ENCODE data around the gene RBM33.

Gene RBM33

DNA sequence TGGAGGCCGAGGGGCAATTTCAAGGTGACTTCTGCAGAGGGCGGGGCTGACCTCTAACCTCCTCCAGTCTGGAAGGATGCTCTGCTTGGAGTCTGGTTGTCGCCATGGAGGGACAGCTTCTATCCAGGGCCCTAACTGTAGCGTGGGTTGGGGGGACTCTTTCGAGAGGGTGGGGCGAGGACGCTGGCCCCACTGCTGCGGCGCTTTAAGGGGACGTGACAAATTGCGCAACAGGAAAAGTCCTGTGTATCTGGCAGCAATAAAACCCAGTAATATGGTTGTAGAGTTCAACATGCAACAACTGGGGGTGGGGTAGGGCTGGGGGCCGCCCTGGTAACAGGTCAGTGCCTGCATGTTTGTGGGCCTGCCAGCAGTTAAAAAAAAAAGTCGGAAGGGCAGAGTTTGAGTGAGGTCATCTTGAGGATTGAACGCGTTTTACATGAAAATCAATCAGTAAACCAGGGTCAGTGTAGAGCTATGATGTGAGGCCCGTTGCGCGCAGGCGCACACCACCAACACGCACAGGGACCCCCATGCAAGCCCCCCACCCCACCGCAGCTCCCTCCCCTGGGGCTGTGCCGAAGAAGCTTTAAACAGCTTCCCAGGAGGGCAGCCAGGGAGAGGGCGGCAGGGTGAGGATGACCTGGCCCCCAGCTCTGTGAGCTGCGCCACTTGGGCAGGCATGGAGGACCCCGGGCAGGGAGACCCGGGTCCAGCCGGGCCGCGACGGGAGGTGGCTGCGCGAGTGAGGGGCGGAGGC, 163.5 kb downstream of the RBM33 start:
- peaks cover 26 to 29% of the 10 kb centered on the region in 2 donors for H3K27me3 ChIP-seq (ENCODE audit: control insufficient read depth in 2 of 2, insufficient read depth in 2 of 2, low read length in 2 of 2)
- peak overlapping the region; percentile 82 to 83 for H3K27ac ChIP-seq (ENCODE audit: low read depth in 2 of 2, low read length in 2 of 2)
- no peaks in the 10 kb centered on the region for H3K36me3 ChIP-seq (ENCODE audit: control insufficient read depth in 2 of 2, insufficient read depth in 2 of 2, low read length in 2 of 2)
- H3K4me1 ChIP-seq (ENCODE audit: control insufficient read depth in 2 of 2, insufficient read depth in 2 of 2, low read length in 2 of 2), result peaks cover 28 to 38% of the 10 kb centered on the region in 2 donors
- H3K9ac ChIP-seq (ENCODE audit: low read depth in 1 of 2, low read length in 2 of 2), result peak overlapping the region; percentile 60 to 76
- no peaks in the 10 kb centered on the region for H3K9me3 ChIP-seq (ENCODE audit: control insufficient read depth in 2 of 2, low read length in 2 of 2)
- peak overlapping the region; percentile 63 to 66 for H3K4me3 ChIP-seq (ENCODE audit: low read length in 2 of 2)

DNA sequence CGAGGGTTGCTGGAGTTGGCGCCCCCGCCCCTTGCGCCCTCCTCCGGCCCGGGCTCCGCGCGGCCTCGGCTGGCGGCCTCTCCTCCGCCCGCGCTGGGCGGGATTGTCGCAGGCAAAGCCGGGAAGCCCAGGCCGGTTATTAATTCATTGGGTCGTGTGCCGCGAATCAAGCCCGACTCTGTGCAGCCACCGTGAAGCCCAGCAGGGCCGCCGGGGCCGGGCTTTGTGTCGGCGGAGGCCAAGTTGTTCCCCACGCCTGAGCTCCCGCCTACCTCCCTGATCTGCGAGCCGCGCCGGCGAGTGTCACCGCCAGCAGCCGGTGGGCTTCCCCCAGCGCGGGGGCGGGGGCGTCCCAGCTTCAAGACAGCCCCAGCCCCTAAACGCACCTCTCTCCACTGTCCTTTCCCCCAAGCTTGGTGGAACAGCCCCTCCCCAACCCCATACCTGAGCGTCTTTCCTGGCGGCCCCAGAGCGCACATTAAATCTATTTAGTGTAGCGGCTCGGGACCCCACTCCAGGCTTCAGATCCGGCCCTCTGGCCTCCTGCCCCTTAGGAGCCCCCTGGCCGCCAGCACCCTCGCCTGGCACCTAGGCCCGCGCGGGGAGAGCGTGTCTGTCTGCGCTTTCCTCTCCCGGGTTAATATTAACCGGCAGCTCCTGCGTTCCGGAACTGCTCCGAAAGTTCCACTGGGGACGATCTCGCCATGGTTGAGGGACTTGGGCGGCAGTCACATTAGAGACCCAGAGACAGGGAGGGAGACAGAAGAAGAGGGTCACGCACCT, 164.3 kb downstream of the RBM33 start:
- Histone ChIP-seq H3K36me3 (ENCODE audit: control insufficient read depth in 2 of 2, insufficient read depth in 2 of 2, low read length in 2 of 2) (no peaks in the 10 kb centered on the region), H3K4me1 (ENCODE audit: control insufficient read depth in 2 of 2, insufficient read depth in 2 of 2, low read length in 2 of 2) (peaks cover 25 to 35% of the 10 kb centered on the region in 2 donors), H3K9me3 (ENCODE audit: control insufficient read depth in 2 of 2, low read length in 2 of 2) (no peaks in the 10 kb centered on the region), H3K9ac (ENCODE audit: low read depth in 1 of 2, low read length in 2 of 2) (peak overlapping the region; percentile 60 to 76), H3K27me3 (ENCODE audit: control insufficient read depth in 2 of 2, insufficient read depth in 2 of 2, low read length in 2 of 2) (peaks cover 30 to 33% of the 10 kb centered on the region in 2 donors), H3K4me3 (ENCODE audit: low read length in 2 of 2) (peak overlapping the region; percentile 63 to 66), H3K27ac (ENCODE audit: low read depth in 2 of 2, low read length in 2 of 2) (peak overlapping the region; percentile 82 to 83)

DNA sequence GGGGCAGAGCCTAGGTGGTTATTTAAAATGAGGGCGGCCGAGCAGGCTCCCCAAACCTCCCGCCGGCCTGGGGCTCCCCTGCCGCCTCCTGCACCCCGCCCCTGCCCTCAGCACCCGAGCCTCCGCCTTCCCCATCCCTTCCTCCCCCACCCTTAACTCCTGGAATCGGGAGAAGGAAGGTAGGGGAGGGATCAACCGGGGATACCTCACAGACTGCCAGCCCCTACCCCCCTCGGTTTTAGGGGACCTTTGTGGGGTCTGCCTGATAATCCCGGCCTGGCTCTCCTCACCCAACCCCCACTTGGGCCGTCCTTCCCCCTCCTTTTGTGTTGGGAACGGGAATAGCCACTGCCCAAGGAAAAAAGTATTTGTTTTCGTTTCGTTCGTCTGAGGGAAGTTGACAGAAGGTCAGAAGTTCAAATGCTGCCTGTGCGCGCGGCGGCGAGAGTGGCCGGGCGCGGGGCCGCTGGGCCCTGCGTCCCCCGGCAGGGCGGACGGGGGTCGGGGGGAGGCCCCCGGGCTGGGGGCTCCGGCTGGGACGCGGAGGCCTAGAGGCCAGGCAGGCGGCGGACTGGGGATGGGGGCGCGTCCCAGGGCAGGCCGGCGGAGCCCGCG, 165.0 kb downstream of the RBM33 start:
- Histone ChIP-seq H3K9ac (ENCODE audit: low read depth in 1 of 2, low read length in 2 of 2) (peak overlapping the region in 1 of 2 donors; percentile 76), H3K27ac (ENCODE audit: low read depth in 2 of 2, low read length in 2 of 2) (peak overlapping the region; percentile 82 to 83), H3K4me1 (ENCODE audit: control insufficient read depth in 2 of 2, insufficient read depth in 2 of 2, low read length in 2 of 2) (peaks cover 25 to 35% of the 10 kb centered on the region in 2 donors), H3K9me3 (ENCODE audit: control insufficient read depth in 2 of 2, low read length in 2 of 2) (no peaks in the 10 kb centered on the region), H3K4me3 (ENCODE audit: low read length in 2 of 2) (peak overlapping the region; percentile 63 to 66), H3K27me3 (ENCODE audit: control insufficient read depth in 2 of 2, insufficient read depth in 2 of 2, low read length in 2 of 2) (peaks cover 30 to 38% of the 10 kb centered on the region in 2 donors), H3K36me3 (ENCODE audit: control insufficient read depth in 2 of 2, insufficient read depth in 2 of 2, low read length in 2 of 2) (no peaks in the 10 kb centered on the region)

DNA sequence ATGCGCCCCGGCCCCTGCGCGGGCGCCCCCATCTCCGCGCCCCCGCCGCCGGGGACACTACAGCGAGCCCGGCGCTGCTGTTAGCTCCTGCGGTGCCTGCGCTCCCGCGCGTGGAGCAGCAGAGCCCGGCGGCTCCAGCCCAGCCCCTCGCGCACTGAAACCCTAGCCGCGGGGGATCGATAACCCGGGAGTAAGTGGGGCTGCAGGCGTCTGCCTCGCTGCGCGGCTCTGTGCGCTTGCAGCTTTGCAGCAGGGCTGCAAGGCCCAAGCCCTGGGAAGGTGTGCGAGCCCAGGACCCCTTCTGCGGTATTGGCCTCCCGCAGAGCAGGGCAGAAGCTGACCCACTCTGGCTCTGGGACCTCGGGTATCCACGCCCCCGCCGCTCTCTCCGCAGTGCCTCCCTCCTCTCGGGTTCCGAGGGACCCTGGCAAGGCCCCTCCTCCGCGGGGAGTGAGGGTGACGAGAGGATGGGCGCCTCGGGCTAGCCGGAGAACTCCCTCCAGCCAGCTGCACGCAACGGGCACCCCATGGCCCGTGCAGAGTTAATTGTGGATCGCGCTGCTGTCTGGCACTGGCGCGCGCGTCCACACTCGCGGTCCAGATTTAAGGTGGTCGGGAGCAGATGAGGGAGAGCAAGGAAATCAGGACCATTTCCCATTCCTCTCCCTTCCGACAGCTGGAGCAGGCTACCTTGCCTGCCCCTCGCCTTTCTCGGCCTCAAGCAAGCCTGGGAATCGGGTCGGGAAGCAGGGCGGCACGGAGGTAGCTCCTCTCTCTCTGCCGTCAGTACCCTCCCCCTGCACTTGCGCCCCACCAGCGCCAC, 165.7 kb downstream of the RBM33 start:
- peaks cover 21 to 35% of the 10 kb centered on the region in 2 donors for H3K4me1 ChIP-seq (ENCODE audit: control insufficient read depth in 2 of 2, insufficient read depth in 2 of 2, low read length in 2 of 2)
- H3K36me3 ChIP-seq (ENCODE audit: control insufficient read depth in 2 of 2, insufficient read depth in 2 of 2, low read length in 2 of 2), result no peaks in the 10 kb centered on the region
- H3K4me3 ChIP-seq (ENCODE audit: low read length in 2 of 2), result peak overlapping the region; percentile 44 to 63
- peaks cover 30 to 38% of the 10 kb centered on the region in 2 donors for H3K27me3 ChIP-seq (ENCODE audit: control insufficient read depth in 2 of 2, insufficient read depth in 2 of 2, low read length in 2 of 2)
- H3K27ac ChIP-seq (ENCODE audit: low read depth in 2 of 2, low read length in 2 of 2), result peak overlapping the region; percentile 82 to 83
- H3K9ac ChIP-seq (ENCODE audit: low read depth in 1 of 2, low read length in 2 of 2), result peak overlapping the region in 1 of 2 donors; percentile 76
- no peaks in the 10 kb centered on the region for H3K9me3 ChIP-seq (ENCODE audit: control insufficient read depth in 2 of 2, low read length in 2 of 2)

DNA sequence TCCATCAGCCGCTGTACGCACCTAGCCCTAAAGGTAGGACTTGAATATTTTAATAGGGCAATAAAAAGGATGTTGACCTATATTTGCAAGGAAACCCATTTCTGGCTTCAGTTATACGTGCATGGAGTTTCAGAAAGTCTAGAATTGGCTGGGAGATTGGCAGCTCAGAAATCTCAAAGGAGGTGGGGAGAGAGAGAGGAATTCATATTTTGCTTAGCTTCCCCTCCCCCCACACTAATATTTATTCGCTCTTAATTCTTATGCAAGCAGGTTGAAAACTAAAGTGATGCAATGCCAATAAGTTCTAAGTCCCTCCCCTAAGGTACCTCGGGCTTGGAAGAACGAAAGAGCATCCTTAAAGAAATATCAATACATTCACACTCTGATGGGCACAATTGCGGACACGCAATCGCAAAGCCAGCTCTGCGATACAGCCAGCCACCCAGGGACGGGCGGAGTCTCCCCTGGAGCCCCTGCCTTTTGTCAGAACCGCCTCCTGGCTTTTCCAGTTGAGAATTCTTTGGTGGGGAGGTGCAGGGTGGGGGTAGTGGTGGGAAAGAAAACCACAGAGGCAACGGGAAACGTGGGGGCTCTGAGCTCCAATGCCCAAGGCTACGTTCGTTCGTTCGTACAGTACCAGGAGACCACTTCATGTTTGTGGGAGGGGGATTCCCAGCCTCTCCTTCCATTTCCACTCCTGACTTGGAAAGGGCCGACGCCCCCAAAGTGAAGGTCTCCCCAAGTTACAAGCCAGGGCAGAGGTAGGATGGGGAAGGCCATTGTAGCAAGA, 166.5 kb downstream of the RBM33 start:
- no peaks in the 10 kb centered on the region for H3K36me3 ChIP-seq (ENCODE audit: control insufficient read depth in 2 of 2, insufficient read depth in 2 of 2, low read length in 2 of 2)
- peaks cover 19 to 29% of the 10 kb centered on the region in 2 donors for H3K4me1 ChIP-seq (ENCODE audit: control insufficient read depth in 2 of 2, insufficient read depth in 2 of 2, low read length in 2 of 2)
- H3K4me3 ChIP-seq (ENCODE audit: low read length in 2 of 2), result peak overlapping the region in 1 of 2 donors; percentile 63
- no peak overlapping the region for H3K27ac ChIP-seq (ENCODE audit: low read depth in 2 of 2, low read length in 2 of 2)
- H3K27me3 ChIP-seq (ENCODE audit: control insufficient read depth in 2 of 2, insufficient read depth in 2 of 2, low read length in 2 of 2), result peaks cover 30 to 42% of the 10 kb centered on the region in 2 donors
- H3K9ac ChIP-seq (ENCODE audit: low read depth in 1 of 2, low read length in 2 of 2), result peak overlapping the region in 1 of 2 donors; percentile 76
- no peaks in the 10 kb centered on the region for H3K9me3 ChIP-seq (ENCODE audit: control insufficient read depth in 2 of 2, low read length in 2 of 2)

DNA sequence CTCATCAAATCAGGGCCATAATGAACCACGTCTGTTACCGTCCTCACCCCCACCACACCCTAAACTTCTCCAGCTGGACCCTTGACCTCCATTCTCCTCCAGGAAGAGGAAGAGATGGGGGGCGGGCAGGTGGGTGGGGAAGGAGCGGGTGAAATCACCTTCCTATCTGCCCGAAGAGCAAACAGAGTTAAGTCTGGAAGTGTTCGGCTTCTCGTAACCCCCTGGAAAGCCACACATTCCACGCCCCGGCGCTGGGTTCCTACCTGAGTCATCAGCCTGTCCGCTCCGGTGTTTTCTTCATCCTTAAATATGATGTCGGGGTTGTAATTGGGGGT, 167.1 kb downstream of the RBM33 start:
- H3K4me1 ChIP-seq (ENCODE audit: control insufficient read depth in 2 of 2, insufficient read depth in 2 of 2, low read length in 2 of 2), result peaks cover 19 to 27% of the 10 kb centered on the region in 2 donors
- peak overlapping the region in 1 of 2 donors; percentile 27 for H3K9ac ChIP-seq (ENCODE audit: low read depth in 1 of 2, low read length in 2 of 2)
- no peaks in the 10 kb centered on the region for H3K9me3 ChIP-seq (ENCODE audit: control insufficient read depth in 2 of 2, low read length in 2 of 2)
- H3K27me3 ChIP-seq (ENCODE audit: control insufficient read depth in 2 of 2, insufficient read depth in 2 of 2, low read length in 2 of 2), result peaks cover 32 to 42% of the 10 kb centered on the region in 2 donors
- H3K27ac ChIP-seq (ENCODE audit: low read depth in 2 of 2, low read length in 2 of 2), result no peak overlapping the region
- H3K4me3 ChIP-seq (ENCODE audit: low read length in 2 of 2), result peak overlapping the region; percentile 43 to 44
- H3K36me3 ChIP-seq (ENCODE audit: control insufficient read depth in 2 of 2, insufficient read depth in 2 of 2, low read length in 2 of 2), result no peaks in the 10 kb centered on the region

DNA sequence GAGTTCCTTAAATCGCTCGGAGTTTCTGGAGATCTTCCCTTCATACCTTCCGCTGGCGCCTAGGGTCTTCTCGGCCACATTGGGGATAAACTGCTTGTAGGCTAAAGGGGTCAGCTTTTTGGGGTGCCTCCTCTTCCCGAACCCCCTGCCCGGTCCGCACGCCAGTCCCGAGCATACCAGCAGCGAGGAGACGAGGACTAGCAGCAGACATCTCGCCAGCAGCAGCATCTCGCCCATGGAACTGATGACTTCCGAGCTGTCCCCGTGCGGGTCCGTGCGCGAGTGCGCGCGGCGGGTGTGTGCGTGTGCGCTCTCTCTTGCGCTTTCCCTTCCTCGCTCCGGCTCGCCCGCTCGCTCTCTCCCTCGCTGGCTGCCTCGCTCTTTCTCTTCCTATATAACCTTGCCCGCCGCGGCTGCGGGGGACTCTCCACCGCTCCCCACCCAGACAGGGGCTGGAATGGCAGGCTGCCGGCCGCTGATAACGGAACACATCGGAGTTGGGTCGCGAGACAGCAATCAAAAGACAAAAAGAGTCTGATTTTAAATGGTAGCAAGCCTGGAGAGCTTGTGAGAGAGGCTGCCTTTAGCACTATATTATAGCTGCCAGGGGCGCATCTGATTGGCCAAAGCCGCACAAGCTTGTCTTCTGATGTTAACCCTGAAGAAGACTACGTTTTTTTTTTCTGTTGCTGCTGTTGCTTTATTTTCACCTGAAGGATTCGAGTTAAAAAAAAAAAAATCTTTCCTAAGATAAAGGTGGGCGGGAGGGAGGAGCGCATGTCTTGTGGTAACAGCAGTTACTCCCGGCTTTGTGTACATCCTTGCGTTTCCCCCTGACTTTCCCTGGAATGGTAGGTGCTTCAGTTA, 167.7 kb downstream of the RBM33 start, which contains the start of gene SHH:
TSS of gene SHH (minus strand) at position 569 of the 867 bp plus-strand sequence. CDS start at position 228, 341 bp downstream.
- Histone ChIP-seq H3K27ac (ENCODE audit: low read depth in 2 of 2, low read length in 2 of 2) (no peak within 1 kb of the TSS), H3K9me3 (ENCODE audit: control insufficient read depth in 2 of 2, low read length in 2 of 2) (no peaks in the 10 kb centered on the region), H3K27me3 (ENCODE audit: control insufficient read depth in 2 of 2, insufficient read depth in 2 of 2, low read length in 2 of 2) (peaks cover 33 to 42% of the 10 kb centered on the region in 2 donors), H3K4me3 (ENCODE audit: low read length in 2 of 2) (peak within 1 kb of the TSS; percentile 43 to 44), H3K36me3 (ENCODE audit: control insufficient read depth in 2 of 2, insufficient read depth in 2 of 2, low read length in 2 of 2) (no peaks in the 10 kb centered on the region), H3K4me1 (ENCODE audit: control insufficient read depth in 2 of 2, insufficient read depth in 2 of 2, low read length in 2 of 2) (peaks cover 19 to 27% of the 10 kb centered on the region in 2 donors), H3K9ac (ENCODE audit: low read depth in 1 of 2, low read length in 2 of 2) (peak within 1 kb of the TSS in 1 of 2 donors; percentile 27)

DNA sequence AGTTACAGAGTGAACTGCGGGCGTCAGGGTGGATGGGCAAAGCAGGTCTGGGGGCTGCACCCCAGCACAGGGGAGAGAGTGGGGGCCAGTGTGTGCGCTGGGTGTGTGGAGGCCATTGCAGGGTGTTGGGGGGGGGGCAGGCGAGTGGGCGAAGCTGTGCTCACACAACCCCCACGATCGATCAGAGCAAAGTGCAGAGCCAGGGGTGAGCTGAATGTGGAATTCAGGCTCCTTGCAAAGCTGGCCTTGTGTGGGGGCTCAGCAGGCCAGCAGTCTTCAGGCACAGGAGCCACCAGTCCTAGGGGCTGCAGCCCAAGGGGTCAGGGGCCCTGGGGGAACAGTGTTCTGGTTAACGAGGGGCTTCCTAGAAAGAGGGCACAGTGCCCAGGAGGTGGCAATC, 168.7 kb downstream of the RBM33 start:
- no peaks in the 10 kb centered on the region for H3K9me3 ChIP-seq (ENCODE audit: control insufficient read depth in 2 of 2, low read length in 2 of 2)
- H3K36me3 ChIP-seq (ENCODE audit: control insufficient read depth in 2 of 2, insufficient read depth in 2 of 2, low read length in 2 of 2), result no peaks in the 10 kb centered on the region
- no peak overlapping the region for H3K4me3 ChIP-seq (ENCODE audit: low read length in 2 of 2)
- no peak overlapping the region for H3K27ac ChIP-seq (ENCODE audit: low read depth in 2 of 2, low read length in 2 of 2)
- no peak overlapping the region for H3K9ac ChIP-seq (ENCODE audit: low read depth in 1 of 2, low read length in 2 of 2)
- peaks cover 14 to 22% of the 10 kb centered on the region in 2 donors for H3K4me1 ChIP-seq (ENCODE audit: control insufficient read depth in 2 of 2, insufficient read depth in 2 of 2, low read length in 2 of 2)
- peaks cover 33 to 39% of the 10 kb centered on the region in 2 donors for H3K27me3 ChIP-seq (ENCODE audit: control insufficient read depth in 2 of 2, insufficient read depth in 2 of 2, low read length in 2 of 2)
